CD4-positive, alpha-beta memory T cell (primary cell): ENCODE measurements around the gene NECAB2. TPM values are rescaled to one million over a fixed set of nuclear protein-coding genes. Genes with fewer than 3 reads are reported as not detected.

Experiments used
- CTCF ChIA-PET: fragments of 350-600 bp; sonication (Branson Sonifier 250); formaldehyde crosslinking; loops from one replicate; lab custom pipeline; 2021; ENCODE audit warnings: inconsistent platforms; ENCODE audit not compliant: partially characterized antibody; lab: Charles Lee
- POLR2A ChIA-PET: fragments of 350-600 bp; sonication (Branson Sonifier 250); formaldehyde crosslinking; loops from one replicate; lab custom pipeline; 2021; ENCODE audit not compliant: partially characterized antibody; lab: Charles Lee
- DNase-seq, 5 donors: peaks; one replicate each; pipeline versions ENCODE4 v3.0.0 to v3.0.0-alpha.2; 2020 to 2022; ENCODE audit warnings: mixed read lengths in 1 of 5
- H3K27ac ChIP-seq: one replicate; pipeline ENCODE4 v1.7.0; 2013; ENCODE audit warnings: low read depth, low read length
- H3K27me3 ChIP-seq: 2 replicates; pipeline ENCODE4 v1.7.0; 2013; ENCODE audit warnings: mild to moderate bottlenecking, low read length, moderate library complexity; ENCODE audit not compliant: insufficient read depth
- H3K36me3 ChIP-seq: 2 replicates; pipeline ENCODE4 v1.7.0; 2013; ENCODE audit warnings: mild to moderate bottlenecking, low read length, moderate library complexity; ENCODE audit not compliant: insufficient read depth
- H3K4me1 ChIP-seq: 2 replicates; pipeline ENCODE4 v1.7.0; 2013; ENCODE audit warnings: mild to moderate bottlenecking, low read length, moderate library complexity; ENCODE audit not compliant: insufficient read depth
- H3K4me3 ChIP-seq, 2 donors: one replicate each; pipeline ENCODE4 v1.7.0; 2013; ENCODE audit warnings: low read length in 2 of 2, mild to moderate bottlenecking in 1 of 2
- H3K9me3 ChIP-seq, 2 donors: one replicate each; pipeline ENCODE4 v1.7.0; 2013; ENCODE audit warnings: low read length in 2 of 2, control low read depth in 1 of 2; ENCODE audit not compliant: control insufficient read depth in 1 of 2
- H3K27ac Mint-ChIP-seq, 7 donors: one replicate each; pipeline ENCODE4 v1.8.0; 2020 to 2021; ENCODE audit warnings: mixed read lengths in 7 of 7, mild to moderate bottlenecking in 6 of 7, inconsistent platforms in 3 of 7, moderate library complexity in 3 of 7
- H3K27me3 Mint-ChIP-seq, 2 donors: one replicate each; pipeline ENCODE4 v1.8.0; 2020 to 2021; ENCODE audit warnings: mixed read lengths in 2 of 2
- H3K36me3 Mint-ChIP-seq, 2 donors: one replicate each; pipeline ENCODE4 v1.8.0; 2020 to 2021; ENCODE audit warnings: mixed read lengths in 2 of 2, inconsistent platforms in 1 of 2, mild to moderate bottlenecking in 1 of 2
- H3K4me1 Mint-ChIP-seq, 4 donors: one replicate each; pipeline ENCODE4 v1.8.0; 2020 to 2021; ENCODE audit warnings: mixed read lengths in 4 of 4, mild to moderate bottlenecking in 1 of 4
- H3K4me3 Mint-ChIP-seq, 8 donors: one replicate each; pipeline ENCODE4 v1.8.0; 2020 to 2021; ENCODE audit warnings: mixed read lengths in 8 of 8, mild to moderate bottlenecking in 7 of 8, moderate library complexity in 6 of 8, inconsistent platforms in 3 of 8
- H3K9me3 Mint-ChIP-seq, 8 donors: one replicate each; pipeline ENCODE4 v1.8.0; 2020 to 2021; ENCODE audit warnings: mixed read lengths in 8 of 8, mild to moderate bottlenecking in 5 of 8, inconsistent platforms in 3 of 8, moderate library complexity in 1 of 8
- intact Hi-C: fragments of 100-400 bp; cut with micrococcal nuclease; formaldehyde crosslinking; loops from one replicate; pipeline ENCODE4 v1.15.1; 2023
- polyA plus RNA-seq, 2 donors: library from polyadenylated mRNA; unstranded; fragments of 300-500 nt; fragmentation: Illumina TruSeq; gene quantifications; one replicate each; pipeline ENCODE4 v1.2.3, GENCODE V29; 2021
- total RNA-seq, 2 experiments: library from RNA; stranded (reverse); gene quantifications; one replicate each; pipeline ENCODE4 v1.2.3, GENCODE V29; 2021

NECAB2 gene
- total and polyA plus RNA-seq, 4 experiments from 2014 or later, result not detected

DNA sequence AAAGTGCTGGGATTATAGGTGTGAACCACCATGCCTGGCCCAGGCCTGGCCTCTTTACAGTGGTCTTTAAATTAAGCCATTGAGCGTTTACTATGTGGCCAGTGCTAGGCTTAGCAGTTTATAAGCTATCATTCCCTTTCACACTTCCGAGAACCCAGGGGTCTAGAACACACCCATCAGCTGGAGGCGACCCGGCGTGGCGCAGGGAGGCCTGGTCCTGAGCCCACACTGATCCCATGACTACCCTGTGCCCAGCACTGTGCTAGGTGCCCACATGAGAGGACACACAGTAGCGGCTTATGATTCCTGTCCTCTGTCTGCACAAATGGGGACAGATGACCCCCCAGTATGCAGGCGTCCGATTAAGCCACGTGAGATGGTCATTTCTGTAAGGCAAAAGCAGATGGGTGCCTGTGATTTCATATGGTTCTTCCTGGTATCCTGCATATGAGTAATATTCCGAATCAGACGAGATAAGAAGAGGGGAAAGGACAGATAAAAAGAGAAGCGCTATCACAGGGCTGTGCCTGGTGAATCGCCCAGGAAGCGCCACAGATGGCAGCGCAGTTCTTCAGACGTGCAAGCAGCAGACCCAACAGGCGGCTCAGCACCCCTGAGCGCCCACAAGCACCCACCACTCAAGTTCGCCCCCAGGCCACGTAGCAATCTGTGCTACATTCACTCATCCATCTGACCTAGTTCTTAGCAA lies 9.8 kb upstream of the NECAB2 start:
- H3K36me3 ChIP-seq, result no peaks in the 10 kb centered on the region
- CTCF ChIA-PET, result interaction anchor here (0.7 to 1.0 kb wide), 3 partner anchors 217 to 292 kb away, joined by 3 to 4 read pairs (median 3); partner anchors contain the start of gene TAF1C
- DNase-seq, result no peak
- H3K9me3 Mint-ChIP-seq, result no peaks in the 10 kb centered on the region
- H3K4me3 Mint-ChIP-seq, result no peak overlapping the region
- peaks cover 7% of the 10 kb centered on the region for H3K4me1 ChIP-seq
- intact Hi-C loops, result no loop called here
- no peaks in the 10 kb centered on the region for H3K27me3 ChIP-seq
- POLR2A ChIA-PET, result no interaction called here
- H3K4me3 ChIP-seq, result no peak overlapping the region
- no peak overlapping the region for H3K27ac ChIP-seq
- H3K9me3 ChIP-seq, result no peaks in the 10 kb centered on the region
- H3K27ac Mint-ChIP-seq, result peak overlapping the region in 1 of 7 donors; percentile 70
- no peaks in the 10 kb centered on the region for H3K36me3 Mint-ChIP-seq
- peaks cover 0 to 8% (median 4%) of the 10 kb centered on the region in 4 donors for H3K4me1 Mint-ChIP-seq
- H3K27me3 Mint-ChIP-seq, result peaks cover 10 to 15% of the 10 kb centered on the region in 2 donors

DNA sequence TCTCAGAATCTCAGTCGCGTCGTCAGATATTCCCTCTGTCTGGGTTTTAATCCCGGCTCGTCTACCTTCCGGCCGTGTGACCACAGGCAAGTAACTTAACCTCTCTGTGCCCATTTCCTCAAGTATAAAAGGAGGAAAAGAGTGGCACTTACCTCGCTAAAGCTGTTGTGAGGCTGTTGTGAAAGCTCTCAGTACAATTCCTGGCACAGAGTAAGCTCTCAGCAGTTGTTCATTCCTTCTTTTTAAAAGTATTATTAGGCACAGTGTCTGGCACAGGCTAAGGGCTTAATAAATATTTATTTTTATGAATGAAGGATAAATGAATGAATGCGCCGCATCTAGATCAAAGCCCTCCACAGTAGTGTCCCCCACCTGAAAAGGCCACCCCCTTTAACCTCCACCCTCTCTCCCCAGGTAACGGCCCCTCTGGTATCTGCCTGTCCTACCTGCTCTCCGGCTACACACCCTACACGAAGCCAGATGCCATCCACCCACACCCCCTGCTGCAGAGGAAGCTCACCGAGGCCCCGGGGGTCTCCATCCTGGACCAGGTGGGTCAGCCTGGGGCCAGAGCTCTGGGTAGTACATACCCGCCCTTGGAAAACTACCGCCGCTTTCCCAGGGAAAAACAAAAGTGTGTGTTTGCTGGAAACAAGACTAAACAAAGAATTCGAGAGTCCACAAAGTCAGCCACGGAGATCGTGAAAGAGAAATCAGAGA lies 9.0 kb upstream of the NECAB2 start:
- no peak for DNase-seq
- Histone ChIP-seq H3K9me3 (no peaks in the 10 kb centered on the region), H3K4me3 (no peak overlapping the region), H3K27ac (no peak overlapping the region), H3K27me3 (no peaks in the 10 kb centered on the region), H3K4me1 (no peaks in the 10 kb centered on the region), H3K36me3 (no peaks in the 10 kb centered on the region)
- intact Hi-C loops, result no loop called here
- no peak overlapping the region for H3K27ac Mint-ChIP-seq
- no peak overlapping the region for H3K4me3 Mint-ChIP-seq
- peaks cover 8 to 14% of the 10 kb centered on the region in 2 donors for H3K27me3 Mint-ChIP-seq
- no peaks in the 10 kb centered on the region for H3K9me3 Mint-ChIP-seq
- no peaks in the 10 kb centered on the region for H3K36me3 Mint-ChIP-seq
- ChIA-PET POLR2A (no interaction called here), CTCF (interaction anchor here (0.9 kb wide), 1 partner anchor 228 kb away, joined by 3 read pairs; the partner anchor contains the start of gene TAF1C)
- peaks cover 0 to 5% (median 2%) of the 10 kb centered on the region in 4 donors for H3K4me1 Mint-ChIP-seq

DNA sequence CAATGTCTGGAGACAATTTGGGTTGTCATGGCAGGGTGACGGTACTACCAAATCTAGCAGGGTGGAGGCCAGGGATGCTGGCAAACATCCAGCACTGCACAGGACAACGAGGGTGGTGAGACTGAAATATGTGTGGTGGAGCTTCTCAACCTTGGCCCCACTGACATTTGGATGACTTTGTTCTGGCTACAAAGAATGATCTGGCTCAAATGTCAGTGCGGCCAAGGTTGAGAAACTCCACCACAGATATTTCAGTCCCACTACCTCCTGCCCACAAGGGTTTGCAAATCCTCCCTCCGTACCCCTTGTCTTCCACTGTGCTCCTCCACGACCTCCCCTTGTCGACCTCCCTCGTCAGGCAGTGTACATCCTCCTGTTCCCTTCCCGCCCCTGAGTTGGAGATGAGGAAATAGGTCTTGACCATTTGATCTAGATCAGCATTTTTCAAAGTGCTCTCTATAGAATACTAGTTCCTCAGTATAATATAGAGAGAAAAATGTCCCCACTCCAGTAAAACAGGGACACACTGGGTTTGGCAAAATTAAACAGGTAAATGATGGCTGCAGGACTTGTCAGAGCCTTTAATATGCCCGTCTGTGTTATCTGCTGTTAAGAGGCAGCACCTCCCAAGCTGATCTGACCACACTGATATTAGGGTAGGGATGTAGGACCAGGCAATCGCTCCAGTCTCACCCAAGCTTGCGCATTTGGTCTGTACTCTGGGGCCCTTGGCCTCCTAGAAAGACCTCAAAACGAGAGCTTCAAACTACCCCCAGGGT lies 8.2 kb upstream of the NECAB2 start:
- Mint-ChIP-seq H3K27me3 (peaks cover 5 to 6% of the 10 kb centered on the region in 2 donors), H3K9me3 (no peaks in the 10 kb centered on the region), H3K27ac (no peak overlapping the region), H3K4me3 (no peak overlapping the region), H3K4me1 (no peaks in the 10 kb centered on the region), H3K36me3 (no peaks in the 10 kb centered on the region)
- Histone ChIP-seq H3K36me3 (no peaks in the 10 kb centered on the region), H3K4me3 (no peak overlapping the region), H3K27me3 (no peaks in the 10 kb centered on the region), H3K27ac (no peak overlapping the region), H3K9me3 (no peaks in the 10 kb centered on the region), H3K4me1 (no peaks in the 10 kb centered on the region)
- intact Hi-C loops, result no loop called here
- ChIA-PET POLR2A (no interaction called here), CTCF (no interaction called here)
- DNase-seq, result no peak

DNA sequence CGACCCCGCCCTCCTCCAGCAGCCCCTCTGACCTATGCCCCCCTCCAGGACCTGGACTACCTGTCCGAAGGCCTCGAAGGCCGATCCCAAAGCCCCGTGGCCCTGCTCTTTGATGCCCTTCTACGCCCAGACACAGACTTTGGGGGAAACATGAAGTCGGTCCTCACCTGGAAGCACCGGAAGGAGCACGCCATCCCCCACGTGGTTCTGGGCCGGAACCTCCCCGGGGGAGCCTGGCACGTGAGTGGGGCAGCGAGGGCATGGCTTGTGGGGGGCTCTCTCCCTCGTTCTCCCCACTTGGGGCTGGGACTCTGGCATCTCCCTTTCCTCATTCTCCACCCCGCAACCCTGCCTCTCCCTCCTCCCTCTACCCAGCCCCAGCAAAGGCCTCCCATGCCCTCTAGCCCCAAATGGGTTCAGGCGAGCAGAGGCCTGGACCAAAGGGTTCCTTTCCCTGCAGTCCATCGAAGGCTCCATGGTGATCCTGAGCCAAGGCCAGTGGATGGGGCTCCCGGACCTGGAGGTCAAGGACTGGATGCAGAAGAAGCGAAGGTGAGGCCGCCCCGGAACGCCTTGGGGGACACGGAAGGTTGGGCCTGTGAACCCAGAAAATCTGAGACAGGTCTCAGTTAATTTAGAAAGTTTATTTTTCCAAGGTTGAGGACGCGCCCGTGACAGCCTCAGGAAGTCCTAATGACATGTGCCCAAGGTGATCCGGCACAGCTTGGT lies 7.4 kb upstream of the NECAB2 start:
- Histone ChIP-seq H3K4me3 (no peak overlapping the region), H3K27ac (no peak overlapping the region), H3K9me3 (no peaks in the 10 kb centered on the region), H3K4me1 (no peaks in the 10 kb centered on the region), H3K36me3 (no peaks in the 10 kb centered on the region), H3K27me3 (no peaks in the 10 kb centered on the region)
- peaks cover 0 to 2% of the 10 kb centered on the region in 2 donors for H3K27me3 Mint-ChIP-seq
- intact Hi-C loops, result no loop called here
- no peak overlapping the region for H3K4me3 Mint-ChIP-seq
- no peaks in the 10 kb centered on the region for H3K4me1 Mint-ChIP-seq
- no peak for DNase-seq
- ChIA-PET POLR2A (no interaction called here), CTCF (no interaction called here)
- no peaks in the 10 kb centered on the region for H3K9me3 Mint-ChIP-seq
- no peaks in the 10 kb centered on the region for H3K36me3 Mint-ChIP-seq
- peak overlapping the region in 1 of 7 donors; percentile 64 for H3K27ac Mint-ChIP-seq

DNA sequence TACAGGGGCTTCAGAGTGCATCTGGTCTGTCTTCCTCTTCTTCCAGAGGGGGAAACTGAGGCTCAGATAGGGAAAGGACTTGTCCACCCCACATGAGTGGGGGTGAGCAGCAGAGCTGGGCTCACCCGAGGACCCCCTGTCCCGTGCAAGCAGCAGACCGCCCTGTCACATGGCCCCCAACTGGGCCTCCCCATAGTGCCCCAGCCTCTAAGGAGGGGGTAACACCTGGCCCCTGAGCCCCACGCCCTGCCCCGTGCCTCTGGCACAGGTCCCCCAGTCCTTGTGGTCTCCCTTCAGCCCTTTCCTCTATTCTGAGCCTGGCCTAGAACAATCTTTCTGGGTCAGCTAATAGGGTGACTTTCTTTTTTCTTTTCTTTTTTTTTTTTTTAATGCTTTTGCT lies 6.5 kb upstream of the NECAB2 start:
- intact Hi-C loops, result no loop called here
- POLR2A ChIA-PET, result no interaction called here
- Histone ChIP-seq H3K27me3 (no peaks in the 10 kb centered on the region), H3K36me3 (no peaks in the 10 kb centered on the region), H3K27ac (no peak overlapping the region), H3K9me3 (no peaks in the 10 kb centered on the region), H3K4me1 (no peaks in the 10 kb centered on the region), H3K4me3 (no peak overlapping the region)
- H3K4me1 Mint-ChIP-seq, result no peaks in the 10 kb centered on the region
- DNase-seq, result no peak
- no peak overlapping the region for H3K27ac Mint-ChIP-seq
- H3K4me3 Mint-ChIP-seq, result no peak overlapping the region
- H3K36me3 Mint-ChIP-seq, result no peaks in the 10 kb centered on the region
- peaks cover 0 to 2% of the 10 kb centered on the region in 2 donors for H3K27me3 Mint-ChIP-seq
- CTCF ChIA-PET, result no interaction called here
- no peaks in the 10 kb centered on the region for H3K9me3 Mint-ChIP-seq

DNA sequence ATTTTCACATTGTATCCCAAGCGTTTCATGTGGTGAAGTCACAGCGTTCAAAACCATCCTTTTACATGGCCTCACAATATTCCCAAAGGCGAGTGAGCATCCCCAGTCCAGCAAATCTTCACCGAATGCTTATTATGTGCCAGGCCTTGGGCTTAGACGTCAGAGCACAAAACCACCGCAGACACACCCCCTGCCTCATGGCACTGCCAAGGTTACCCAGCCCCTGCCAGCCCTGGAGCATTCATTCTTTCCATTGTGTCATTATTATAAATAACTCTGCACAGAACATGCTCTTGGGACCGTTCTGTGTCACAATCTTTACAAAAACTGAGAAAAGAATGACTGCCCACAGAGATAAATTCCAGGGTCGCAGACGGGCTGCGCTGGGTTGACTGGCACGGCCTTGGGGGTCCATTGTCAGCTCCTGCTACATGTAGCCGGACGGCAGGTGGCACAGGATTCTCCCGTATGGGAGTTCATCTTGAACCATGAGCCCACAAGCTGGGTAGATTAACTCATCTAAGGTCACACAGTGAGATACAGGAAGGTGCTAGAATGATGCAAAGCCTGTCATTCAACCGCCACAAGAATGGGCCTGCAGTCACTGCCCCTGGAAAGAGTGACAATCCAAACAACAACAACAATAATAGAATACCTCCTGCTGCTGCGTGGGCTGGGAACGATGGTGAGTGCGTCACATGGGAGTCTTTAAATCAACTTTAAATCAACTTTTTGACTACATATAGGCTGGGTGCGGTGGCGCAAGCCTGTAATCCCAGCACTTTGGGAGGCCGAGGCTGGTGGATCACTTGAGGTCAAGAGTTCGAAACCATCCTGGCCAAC lies 4.5 kb upstream of the NECAB2 start:
- H3K27ac Mint-ChIP-seq, result no peak overlapping the region
- Histone ChIP-seq H3K27me3 (no peaks in the 10 kb centered on the region), H3K36me3 (no peaks in the 10 kb centered on the region), H3K4me3 (no peak overlapping the region), H3K27ac (no peak overlapping the region), H3K9me3 (no peaks in the 10 kb centered on the region), H3K4me1 (no peaks in the 10 kb centered on the region)
- POLR2A ChIA-PET, result no interaction called here
- peaks cover 3 to 6% of the 10 kb centered on the region in 2 donors for H3K27me3 Mint-ChIP-seq
- intact Hi-C loops, result no loop called here
- no peak for DNase-seq
- CTCF ChIA-PET, result no interaction called here
- H3K9me3 Mint-ChIP-seq, result peaks cover 0 to 2% (median 0%) of the 10 kb centered on the region in 8 donors
- peaks cover 0 to 4% (median 2%) of the 10 kb centered on the region in 4 donors for H3K4me1 Mint-ChIP-seq
- H3K36me3 Mint-ChIP-seq, result no peaks in the 10 kb centered on the region
- no peak overlapping the region for H3K4me3 Mint-ChIP-seq
